ENCODE results near the gene GPR85.
"Not testable (repeated sequence)": the region's sequence is repeated elsewhere in the genome, so short reads cannot be mapped to it uniquely, and the experiment has no call there.

GPR85 gene

DNA sequence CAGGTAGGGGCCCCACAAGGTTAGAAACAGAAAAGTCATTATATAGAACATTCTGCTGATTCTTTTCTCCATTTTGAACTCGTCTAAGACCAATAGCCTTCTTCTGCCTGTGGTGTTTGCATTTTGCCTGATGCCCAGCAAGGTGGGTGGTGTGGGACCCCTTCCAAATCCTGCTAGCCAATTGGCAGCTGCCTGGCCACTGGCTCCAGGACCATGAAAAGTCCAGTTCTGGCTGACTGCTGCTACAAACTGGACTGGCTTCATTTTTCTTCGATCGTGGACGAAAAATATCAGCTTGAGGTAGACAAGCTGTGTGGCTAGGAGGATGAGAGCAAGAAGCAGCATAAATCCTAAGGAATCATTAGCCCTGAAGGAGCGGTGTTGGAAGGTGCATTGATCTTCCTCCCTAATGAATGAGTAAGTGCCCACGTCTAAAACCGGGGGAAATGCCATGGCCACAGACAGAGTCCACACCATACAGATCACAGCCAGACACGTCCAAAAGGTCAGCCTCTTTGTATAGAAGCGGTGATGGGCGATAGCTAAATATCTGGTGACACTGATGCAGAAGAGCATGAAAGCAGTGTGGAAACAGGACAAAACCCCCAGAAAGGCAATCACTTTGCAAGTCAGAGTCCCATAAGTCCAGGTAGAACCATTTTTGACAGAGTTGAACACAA is 2.7 kb downstream of the GPR85 start:
- DNase-seq (ENCODE audit: low spot score): no peak

- peak; percentile 56 for DNase-seq (ENCODE audit: low spot score)
Measured at GRCh38 chr7:113083132-113083815, 3.4 kb downstream of the GPR85 start.

DNA sequence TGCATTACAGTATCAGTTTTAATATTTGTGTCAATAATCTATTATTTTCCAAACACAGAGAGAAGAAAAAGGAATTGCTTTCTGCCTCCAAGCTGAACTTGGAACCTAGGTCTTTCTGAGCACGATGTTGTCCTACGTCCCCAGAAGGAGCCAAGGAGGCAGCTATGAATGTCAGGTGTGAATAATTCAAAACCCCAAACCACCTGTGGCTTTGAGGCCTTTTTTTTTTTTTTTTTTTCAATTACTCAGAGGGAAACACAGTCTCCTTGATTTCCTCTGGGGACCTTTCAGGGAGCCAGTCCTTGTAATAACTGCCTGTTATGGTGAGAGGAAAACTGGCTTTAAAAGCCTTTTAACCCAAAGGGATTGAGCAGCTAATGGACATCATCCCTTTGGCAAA is 8.3 kb downstream of the GPR85 start:
- no peak for DNase-seq (ENCODE audit: low spot score)

DNA sequence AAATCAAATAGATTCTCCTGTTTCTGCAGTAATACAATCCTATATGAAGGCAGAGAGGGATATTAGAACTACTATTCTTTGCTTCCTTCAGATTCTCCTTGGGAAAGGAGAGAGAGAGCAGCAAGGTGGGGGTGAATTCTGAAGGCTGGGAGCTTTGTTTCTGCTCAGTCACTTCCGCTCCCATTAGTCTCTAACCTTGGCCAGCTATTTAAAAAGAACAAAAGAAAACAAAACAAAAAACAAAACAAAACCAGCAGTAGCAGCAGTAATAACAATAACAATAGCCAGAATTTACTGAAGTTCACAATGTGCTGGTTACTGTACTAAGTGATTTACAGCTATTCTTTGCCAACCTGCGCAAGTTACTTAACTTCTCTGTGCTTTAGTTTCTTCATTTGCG is 9.9 kb downstream of the GPR85 start:
- DNase-seq (ENCODE audit: low spot score): no peak

DNA sequence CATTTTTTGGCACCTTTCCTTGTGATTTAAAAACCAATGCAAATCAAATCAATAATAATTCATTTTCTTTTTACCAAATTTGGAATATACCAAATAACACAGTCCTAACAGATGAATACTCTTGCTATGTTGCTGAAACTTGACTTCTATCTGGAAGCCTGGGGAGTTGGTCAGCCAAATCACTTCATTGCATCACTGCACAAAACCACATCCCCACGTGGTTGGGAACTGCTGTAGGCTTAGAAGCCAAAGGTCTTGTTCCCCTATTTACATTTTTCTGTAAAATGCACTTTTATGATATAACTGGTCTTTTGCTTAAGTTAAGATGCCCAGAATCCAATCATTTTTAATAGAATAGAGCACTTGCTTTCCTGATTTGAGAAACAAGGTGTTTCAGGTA is 15.2 kb downstream of the GPR85 start:
- DNase-seq (ENCODE audit: low spot score): no peak

DNA sequence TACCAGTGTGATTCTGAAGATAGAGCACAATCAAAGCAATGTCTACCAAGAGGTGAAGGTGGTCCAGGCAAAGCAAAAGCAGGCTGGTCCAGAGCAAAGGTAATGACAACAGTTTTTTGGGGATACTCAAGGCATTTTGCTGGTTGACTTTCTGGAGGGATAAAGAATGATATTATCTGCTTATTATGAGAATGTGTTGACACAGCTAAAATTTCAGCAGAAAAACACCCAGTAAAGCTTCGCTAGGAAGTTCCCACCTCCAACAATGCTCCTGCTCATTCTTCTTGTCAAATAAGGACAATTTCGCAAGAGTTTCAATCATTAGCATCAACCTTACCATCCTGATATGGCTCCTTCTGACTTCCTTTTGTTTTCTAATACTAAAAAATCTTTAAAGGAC is 24.1 kb downstream of the GPR85 start:
- no peak for DNase-seq (ENCODE audit: low spot score)

DNA sequence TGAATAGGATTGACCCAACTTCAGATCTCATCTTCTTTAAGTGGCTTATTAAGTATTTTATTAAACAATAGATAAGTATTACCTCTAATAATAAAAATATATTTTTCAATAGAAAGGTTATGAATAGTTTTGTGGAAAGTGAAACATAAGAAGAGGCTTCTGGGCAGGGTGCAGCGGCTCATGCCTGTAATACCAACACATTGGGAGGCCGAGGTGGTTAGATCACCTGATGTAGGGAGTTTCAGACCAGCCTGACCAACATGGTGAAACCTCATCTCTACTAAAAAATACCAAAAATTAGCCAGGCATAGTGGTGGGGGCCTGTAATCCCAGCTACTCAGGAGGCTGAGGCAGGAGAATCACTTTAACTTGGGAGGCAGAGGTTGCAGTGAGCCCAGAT is 26.5 kb downstream of the GPR85 start:
- DNase-seq (ENCODE audit: low spot score): no peak

GRCh38 chr7:113054938-113055337 is 31.7 kb downstream of the GPR85 start:
- DNase-seq (ENCODE audit: low spot score): no peak

- not testable (repeated sequence) for DNase-seq (ENCODE audit: low spot score)
Measured at GRCh38 chr7:113054272-113054671, 32.4 kb downstream of the GPR85 start.

DNA sequence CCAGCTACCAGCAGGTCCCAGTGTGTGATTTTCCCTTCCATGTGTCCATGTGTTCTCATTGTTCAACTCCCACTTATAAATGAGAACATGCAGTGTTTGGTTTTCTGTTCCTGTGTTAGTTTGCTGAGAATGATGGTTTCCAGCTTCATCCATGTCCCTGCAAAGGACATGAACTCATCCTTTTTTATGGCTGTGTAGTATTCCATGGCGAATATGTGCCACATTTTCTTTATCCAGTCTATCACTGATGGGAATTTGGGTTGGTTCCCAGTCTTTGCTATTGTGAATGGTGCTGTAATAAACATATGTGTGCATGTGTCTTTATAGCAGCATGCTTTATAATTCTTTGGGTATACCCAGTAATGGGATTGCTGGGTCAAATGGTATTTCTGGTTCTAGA is 37.4 kb downstream of the GPR85 start:
- not testable (repeated sequence) for DNase-seq (ENCODE audit: low spot score)

DNA sequence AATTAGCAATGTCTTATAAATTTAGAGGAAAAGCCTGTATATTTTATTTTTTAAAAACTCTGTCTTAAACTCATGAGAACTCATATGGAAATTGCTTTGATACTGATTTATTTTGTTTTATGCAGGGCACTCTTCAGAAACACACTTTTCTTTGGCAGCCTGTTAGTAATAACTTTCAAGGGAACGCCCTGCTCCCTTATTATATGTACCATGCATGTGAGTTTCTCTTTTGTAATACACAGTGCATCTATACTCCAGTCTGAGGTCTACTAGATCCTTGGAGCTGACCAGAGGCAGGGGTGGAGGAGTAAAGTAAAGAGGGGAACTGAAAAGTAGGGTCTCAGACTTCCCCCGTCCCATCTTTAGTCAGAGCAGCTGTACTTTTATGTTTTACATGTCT is 40.2 kb downstream of the GPR85 start:
- DNase-seq (ENCODE audit: low spot score): no peak

DNA sequence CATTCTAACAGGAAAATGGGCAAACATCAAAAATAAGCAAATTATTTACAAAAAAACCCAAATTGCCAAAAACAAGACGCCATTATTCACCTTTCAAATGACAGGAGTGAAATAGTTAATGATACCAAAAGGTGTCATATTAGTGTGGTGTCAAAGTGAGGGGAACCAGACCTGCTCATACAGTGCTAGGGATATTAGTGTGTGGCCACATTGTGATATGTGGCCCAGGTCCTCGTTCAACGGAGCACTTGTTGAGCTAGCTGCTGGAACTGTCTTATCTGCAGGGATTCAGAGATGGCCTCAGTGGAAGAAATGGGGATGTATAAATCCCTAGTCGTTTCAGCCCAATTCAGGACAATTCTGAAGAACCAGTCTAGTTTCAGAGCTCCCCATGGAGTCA is 41.2 kb downstream of the GPR85 start:
- no peak for DNase-seq (ENCODE audit: low spot score)

GRCh38 chr7:113044394-113044793 is 42.2 kb downstream of the GPR85 start:
- DNase-seq (ENCODE audit: low spot score): no peak

DNA sequence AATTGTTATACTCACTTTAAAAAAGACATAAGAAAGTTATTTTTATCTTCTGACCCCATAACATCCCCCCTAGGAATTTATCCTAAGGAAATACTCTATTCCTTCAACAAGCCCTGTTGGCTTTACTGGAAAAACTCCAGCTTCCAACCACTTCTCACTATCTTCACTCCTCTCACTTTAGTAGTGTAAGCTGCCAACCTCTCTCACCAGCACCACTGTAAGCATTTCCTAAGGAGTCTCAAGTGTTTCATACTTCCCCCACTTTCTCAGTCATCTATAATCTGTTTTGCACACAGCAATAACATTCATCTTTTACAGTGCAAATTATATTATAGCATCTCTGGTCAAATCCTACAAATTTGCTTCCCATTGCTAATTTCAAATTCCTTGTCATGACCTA is 45.8 kb downstream of the GPR85 start:
- no peak for DNase-seq (ENCODE audit: low spot score)

GRCh38 chr7:113033959-113034358 is 52.7 kb downstream of the GPR85 start:
- DNase-seq (ENCODE audit: low spot score): no peak
